Mucosa of rectum (tissue), 2 donors: ENCODE measurements around the gene PHC2.
"Not testable (repeated sequence)": the region's sequence is repeated elsewhere in the genome, so short reads cannot be mapped to it uniquely, and the experiment has no call there.

Experiments used
- H3K27ac ChIP-seq, 2 donors: one replicate each; pipeline ENCODE4 v1.7.0; 2013; ENCODE audit warnings: inconsistent platforms in 2 of 2, low read depth in 2 of 2, low read length in 2 of 2
- H3K27me3 ChIP-seq, 2 donors: one replicate each; pipeline ENCODE4 v1.7.0; 2013; ENCODE audit warnings: low read length in 2 of 2; ENCODE audit not compliant: control insufficient read depth in 2 of 2, insufficient read depth in 2 of 2
- H3K36me3 ChIP-seq, 2 donors: one replicate each; pipeline ENCODE4 v1.7.0; 2013; ENCODE audit warnings: low read length in 2 of 2; ENCODE audit not compliant: control insufficient read depth in 2 of 2, insufficient read depth in 2 of 2
- H3K4me1 ChIP-seq, 2 donors: one replicate each; pipeline ENCODE4 v1.7.0; 2013; ENCODE audit warnings: low read length in 2 of 2, mild to moderate bottlenecking in 1 of 2; ENCODE audit not compliant: control insufficient read depth in 2 of 2, insufficient read depth in 2 of 2
- H3K4me3 ChIP-seq, 2 donors: one replicate each; pipeline ENCODE4 v1.7.0; 2013; ENCODE audit warnings: low read length in 2 of 2
- H3K9ac ChIP-seq, 2 donors: one replicate each; pipeline ENCODE4 v1.7.0; 2013; ENCODE audit warnings: low read length in 2 of 2, low read depth in 1 of 2, mild to moderate bottlenecking in 1 of 2
- H3K9me3 ChIP-seq, 2 donors: one replicate each; pipeline ENCODE4 v1.7.0; 2013; ENCODE audit warnings: low read length in 2 of 2; ENCODE audit not compliant: control insufficient read depth in 2 of 2
- donor health status: healthy.
- donor health status: Normal muscosa, but diverticular disease.

PHC2 gene

GRCh38 chr1:33297911-33298622, 132.8 kb downstream of the PHC2 start:
- H3K9me3 ChIP-seq = no peaks in the 10 kb centered on the region
- no peaks in the 10 kb centered on the region for H3K4me1 ChIP-seq
- H3K4me3 ChIP-seq = no peak overlapping the region
- no peak overlapping the region for H3K27ac ChIP-seq
- H3K9ac ChIP-seq = peak overlapping the region in 1 of 2 donors; percentile 8
- no peaks in the 10 kb centered on the region for H3K27me3 ChIP-seq
- H3K36me3 ChIP-seq = peaks cover 5 to 22% of the 10 kb centered on the region in 2 donors

GRCh38 chr1:33296824-33297223, 134.1 kb downstream of the PHC2 start:
- no peak overlapping the region for H3K9ac ChIP-seq
- H3K4me3 ChIP-seq = no peak overlapping the region
- H3K4me1 ChIP-seq = no peaks in the 10 kb centered on the region
- no peaks in the 10 kb centered on the region for H3K27me3 ChIP-seq
- H3K27ac ChIP-seq = no peak overlapping the region
- H3K9me3 ChIP-seq = no peaks in the 10 kb centered on the region
- H3K36me3 ChIP-seq = peaks cover 5 to 22% of the 10 kb centered on the region in 2 donors

DNA sequence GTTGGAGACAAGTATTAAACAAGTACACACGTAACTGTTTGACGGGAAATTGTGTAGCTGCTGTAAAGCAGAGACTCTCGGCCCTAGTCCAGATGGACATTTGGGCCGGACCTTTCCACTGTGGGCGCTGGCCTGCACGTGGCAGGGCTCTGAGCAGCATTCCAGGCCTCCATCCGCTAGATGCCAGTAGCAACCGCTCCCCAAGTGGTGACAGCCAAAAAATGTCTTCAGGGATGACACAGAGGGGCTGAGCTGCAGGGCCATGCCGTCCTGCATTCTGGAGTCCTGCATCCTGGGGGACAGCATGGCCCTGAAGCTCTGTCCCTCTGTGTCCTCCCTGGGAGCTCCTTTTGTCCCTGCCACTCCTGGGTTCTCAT, 134.8 kb downstream of the PHC2 start:
- Histone ChIP-seq H3K4me3 (no peak overlapping the region), H3K9ac (no peak overlapping the region)

GRCh38 chr1:33295450-33296081, 135.3 kb downstream of the PHC2 start:
- Histone ChIP-seq H3K4me1 (no peaks in the 10 kb centered on the region), H3K4me3 (no peak overlapping the region)

More for the DNA sequence above, 134.8 kb downstream of the PHC2 start:
- Histone ChIP-seq H3K27ac (no peak overlapping the region), H3K27me3 (no peaks in the 10 kb centered on the region), H3K36me3 (peaks cover 5 to 22% of the 10 kb centered on the region in 2 donors), H3K4me1 (no peaks in the 10 kb centered on the region), H3K9me3 (no peaks in the 10 kb centered on the region)

GRCh38 chr1:33295023-33295422, 135.9 kb downstream of the PHC2 start:
- H3K27me3 ChIP-seq = no peaks in the 10 kb centered on the region
- no peak overlapping the region for H3K27ac ChIP-seq
- H3K4me3 ChIP-seq = no peak overlapping the region
- H3K4me1 ChIP-seq = no peaks in the 10 kb centered on the region
- peaks cover 5 to 22% of the 10 kb centered on the region in 2 donors for H3K36me3 ChIP-seq
- no peaks in the 10 kb centered on the region for H3K9me3 ChIP-seq
- H3K9ac ChIP-seq = no peak overlapping the region

More at GRCh38 chr1:33295450-33296081, 135.3 kb downstream of the PHC2 start:
- Histone ChIP-seq H3K9me3 (no peaks in the 10 kb centered on the region), H3K36me3 (peaks cover 5 to 22% of the 10 kb centered on the region in 2 donors), H3K9ac (no peak overlapping the region), H3K27me3 (no peaks in the 10 kb centered on the region), H3K27ac (no peak overlapping the region)

DNA sequence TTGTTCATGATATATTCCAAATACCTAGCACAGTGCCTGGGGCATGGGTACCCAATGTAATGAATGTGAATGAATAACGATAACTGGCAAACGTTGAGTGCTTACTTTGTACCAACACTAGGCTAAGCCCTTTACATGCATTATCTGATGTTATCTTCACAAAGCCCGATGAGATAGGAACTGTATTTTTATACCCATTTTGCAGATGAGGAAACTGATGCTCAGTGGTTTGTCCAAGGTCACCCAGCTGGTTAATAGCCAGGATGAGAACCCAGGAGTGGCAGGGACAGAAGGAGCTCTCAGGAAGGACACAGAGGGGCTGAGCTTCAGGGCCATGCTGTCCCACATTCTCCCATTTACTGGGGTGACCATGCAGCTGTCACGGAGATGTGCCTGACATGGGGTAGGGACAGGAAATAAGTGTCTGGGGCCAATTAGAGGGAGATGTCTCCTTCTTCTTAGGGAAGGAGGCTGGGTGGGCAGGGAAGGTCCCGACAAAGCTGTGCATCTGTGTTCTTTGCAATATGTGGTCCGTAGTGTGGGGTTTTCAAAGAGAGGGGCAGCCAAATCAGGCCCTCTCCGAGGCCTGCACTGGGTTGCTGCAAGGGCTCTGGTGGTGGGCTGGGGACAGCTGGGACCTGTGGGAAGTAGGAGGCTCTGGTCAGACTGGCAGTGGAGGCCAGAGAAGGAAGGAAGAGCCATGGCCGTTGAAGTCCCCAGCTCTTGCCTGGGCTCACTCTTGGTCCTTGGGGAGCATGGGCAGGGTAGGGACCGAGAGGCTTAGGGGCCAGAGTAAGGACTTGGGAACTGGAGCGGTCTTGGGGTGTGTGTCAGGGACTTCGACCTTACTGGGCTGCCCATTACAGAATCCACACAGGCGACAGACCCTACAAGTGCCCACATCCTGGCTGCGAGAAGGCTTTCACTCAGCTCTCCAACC, 136.6 kb downstream of the PHC2 start:
- H3K9ac ChIP-seq = no peak overlapping the region
- H3K9me3 ChIP-seq = no peaks in the 10 kb centered on the region
- no peaks in the 10 kb centered on the region for H3K4me1 ChIP-seq
- peaks cover 5 to 22% of the 10 kb centered on the region in 2 donors for H3K36me3 ChIP-seq
- no peak overlapping the region for H3K4me3 ChIP-seq
- no peak overlapping the region for H3K27ac ChIP-seq
- H3K27me3 ChIP-seq = no peaks in the 10 kb centered on the region

GRCh38 chr1:33292726-33293340, 138.1 kb downstream of the PHC2 start:
- Histone ChIP-seq H3K9me3 (no peaks in the 10 kb centered on the region), H3K36me3 (peaks cover 4 to 21% of the 10 kb centered on the region in 2 donors), H3K27me3 (no peaks in the 10 kb centered on the region), H3K4me1 (no peaks in the 10 kb centered on the region), H3K27ac (no peak overlapping the region), H3K9ac (no peak overlapping the region), H3K4me3 (no peak overlapping the region)

- H3K9me3 ChIP-seq, H3K4me3 ChIP-seq, H3K9ac ChIP-seq, H3K27me3 ChIP-seq, H3K27ac ChIP-seq, H3K4me1 ChIP-seq: not testable (repeated sequence)
- peaks cover 0 to 16% of the 10 kb centered on the region in 2 donors for H3K36me3 ChIP-seq
Measured at GRCh38 chr1:33290615-33291014, 140.3 kb downstream of the PHC2 start.

GRCh38 chr1:33289858-33290154, 141.1 kb downstream of the PHC2 start:
- H3K9me3 ChIP-seq = no peaks in the 10 kb centered on the region
- no peak overlapping the region for H3K27ac ChIP-seq
- no peaks in the 10 kb centered on the region for H3K4me1 ChIP-seq
- no peak overlapping the region for H3K9ac ChIP-seq
- no peaks in the 10 kb centered on the region for H3K27me3 ChIP-seq
- H3K36me3 ChIP-seq = peaks cover 0 to 12% of the 10 kb centered on the region in 2 donors
- no peak overlapping the region for H3K4me3 ChIP-seq
